ENCODE results near the gene CD207.
"Not testable (repeated sequence)": the region's sequence is repeated elsewhere in the genome, so short reads cannot be mapped to it uniquely, and the experiment has no call there.

Gene CD207

DNA sequence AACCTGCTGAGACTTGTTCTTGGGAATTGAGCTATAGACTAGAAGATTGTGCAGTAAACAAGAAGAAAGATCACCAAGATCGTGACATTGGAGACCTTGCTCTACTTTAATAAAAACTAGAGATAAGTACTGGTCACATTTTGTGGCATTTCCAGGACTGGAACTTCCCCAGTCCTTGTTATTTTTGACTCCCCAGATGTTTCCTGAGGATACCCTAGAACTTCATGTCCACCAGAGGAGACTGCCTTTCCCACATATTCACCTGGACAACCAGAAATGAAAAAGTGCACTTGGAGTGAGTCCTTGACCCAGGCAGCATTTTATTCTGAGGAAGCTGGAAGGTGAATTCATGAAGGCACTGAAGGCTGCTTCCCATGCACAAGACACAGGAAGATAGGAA lies 5.7 kb downstream of the CD207 start:
- DNase-seq (ENCODE audit: low read depth in 2 of 2, low spot score in 1 of 2) = no peak

DNA sequence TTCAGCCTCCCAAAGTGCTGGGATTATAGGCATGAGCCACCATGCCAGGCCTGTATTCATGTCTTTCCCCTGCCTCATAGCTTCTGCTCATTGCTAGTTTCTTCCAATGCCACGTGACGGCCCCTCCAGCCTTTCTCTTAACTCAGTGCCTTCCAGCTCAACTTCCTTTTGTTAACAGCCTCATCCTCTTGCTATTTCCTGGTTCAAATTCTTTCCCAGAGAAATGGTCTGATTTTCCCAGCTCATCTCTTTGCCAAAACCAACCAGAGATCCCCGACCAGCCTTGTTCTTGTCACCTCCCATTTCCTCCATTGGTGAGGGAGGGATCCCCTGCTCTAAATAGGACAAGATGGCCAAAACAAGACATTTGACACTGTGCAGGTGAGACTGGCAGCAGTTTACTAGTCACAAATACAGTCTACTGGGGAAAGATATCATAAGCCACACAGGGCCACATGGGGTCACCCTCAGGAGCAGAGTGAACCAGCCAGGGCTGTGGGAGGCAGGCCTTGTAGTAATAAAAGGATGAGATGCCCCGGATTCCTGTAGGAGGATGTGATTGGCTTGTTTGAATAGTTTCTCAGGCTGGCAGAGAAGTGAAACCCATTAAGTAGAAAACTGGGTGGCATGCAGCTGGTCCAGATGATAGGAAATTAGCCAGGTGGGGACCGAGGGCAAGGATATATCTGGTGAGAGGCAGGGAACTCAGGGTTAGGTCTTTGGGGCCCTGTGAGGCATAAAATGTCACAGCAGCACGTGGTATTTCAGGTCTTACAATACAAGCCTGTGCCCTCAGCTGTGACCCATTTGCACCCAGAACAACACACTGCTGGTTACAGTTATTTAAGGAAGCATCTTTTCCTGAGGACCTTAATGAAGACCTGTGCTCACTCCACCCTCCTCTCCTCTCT lies 6.4 kb downstream of the CD207 start:
- DNase-seq (ENCODE audit: low read depth in 2 of 2, low spot score in 1 of 2) = no peak

DNA sequence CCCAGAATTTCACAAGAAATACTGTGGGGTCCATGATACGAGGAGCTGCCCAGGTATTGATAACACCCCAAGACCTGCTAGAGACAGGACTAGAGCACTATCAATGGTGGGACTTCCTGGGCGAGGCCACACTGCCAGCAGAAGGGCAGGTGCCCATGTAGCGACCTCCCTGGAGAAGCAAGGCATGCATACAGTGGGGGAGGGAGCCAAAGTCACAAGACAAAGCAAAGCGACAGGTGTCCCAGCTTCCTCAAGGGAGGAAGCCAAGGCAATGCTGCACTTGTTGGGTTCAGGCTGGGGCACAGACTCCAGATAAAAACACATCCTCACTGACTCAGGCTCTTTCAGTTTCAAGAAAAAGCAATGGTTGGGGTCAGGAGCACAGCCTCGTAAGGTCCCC lies 7.5 kb downstream of the CD207 start:
- no peak for DNase-seq (ENCODE audit: low read depth in 2 of 2, low spot score in 1 of 2)

DNA sequence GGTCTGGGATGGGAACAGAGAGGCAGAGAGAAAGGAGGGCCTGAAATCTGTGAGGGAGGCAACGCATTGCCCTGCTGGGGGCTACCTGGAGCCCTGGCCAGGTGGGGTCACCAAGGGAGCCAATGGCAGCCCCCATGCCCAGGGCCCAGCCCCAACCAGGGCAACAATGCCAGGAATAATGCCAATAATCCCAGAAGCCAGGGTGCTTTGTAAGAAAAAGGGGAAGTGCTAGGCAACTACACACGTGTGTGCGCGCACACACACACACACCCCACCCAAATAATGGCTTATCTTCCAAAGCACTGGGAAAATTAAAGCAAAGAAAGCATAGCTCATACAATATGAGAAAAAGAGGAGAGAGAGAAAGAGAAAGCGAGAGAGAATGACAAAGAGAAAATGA lies 8.2 kb downstream of the CD207 start:
- DNase-seq (ENCODE audit: low read depth in 2 of 2, low spot score in 1 of 2) = no peak

DNA sequence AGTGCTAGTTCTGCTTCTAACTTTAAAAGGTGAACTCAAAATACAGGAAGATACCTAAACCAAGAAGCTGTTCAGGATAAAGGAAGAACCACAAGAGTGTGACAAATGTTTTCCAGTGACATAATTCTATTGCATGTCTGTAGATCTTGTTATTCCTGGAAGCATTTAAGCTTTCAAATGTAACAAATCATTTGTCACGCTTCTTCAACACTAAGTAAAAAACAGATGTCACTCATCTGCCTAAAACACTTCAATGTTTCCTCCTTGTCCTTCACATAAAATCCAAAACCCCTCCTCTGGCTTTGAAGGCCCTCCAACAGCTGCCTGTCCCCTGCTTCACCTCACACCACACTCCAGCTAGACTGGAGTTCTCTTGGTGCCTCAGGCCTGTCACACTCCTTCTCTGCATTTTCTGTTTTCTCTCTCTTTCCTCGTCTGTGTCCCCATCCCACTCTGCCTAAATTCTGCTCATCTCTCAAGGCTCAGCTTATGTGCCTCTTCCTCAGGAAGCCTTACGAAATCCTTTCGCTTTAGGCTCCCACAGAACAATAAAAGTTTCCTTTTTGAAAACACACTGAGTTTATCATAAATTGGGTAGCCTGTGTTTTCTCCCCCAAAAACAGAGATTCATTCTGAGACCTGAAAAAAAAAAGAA lies 8.8 kb downstream of the CD207 start:
- DNase-seq (ENCODE audit: low read depth in 2 of 2, low spot score in 1 of 2) = no peak

DNA sequence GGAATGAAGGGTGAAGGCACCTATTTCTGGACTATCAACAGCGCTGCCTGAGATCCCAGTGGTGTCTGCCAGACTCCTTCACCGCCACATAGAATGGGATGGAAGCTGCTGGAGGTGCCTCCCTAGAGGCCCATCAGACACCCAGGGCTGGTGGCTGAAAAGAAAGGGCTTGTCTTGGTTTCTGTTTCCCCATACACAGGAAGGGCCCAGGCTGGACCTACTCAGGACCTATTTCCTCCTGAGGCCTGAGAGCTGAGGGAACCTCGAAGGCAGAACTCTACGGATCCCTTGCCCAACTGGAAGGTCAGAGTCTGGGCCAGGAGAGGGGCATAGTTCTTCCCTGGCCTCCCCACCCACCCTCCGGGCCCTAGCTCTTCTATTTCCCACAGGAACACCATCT lies 12.4 kb downstream of the CD207 start:
- DNase-seq (ENCODE audit: low read depth in 2 of 2, low spot score in 1 of 2) = no peak

DNA sequence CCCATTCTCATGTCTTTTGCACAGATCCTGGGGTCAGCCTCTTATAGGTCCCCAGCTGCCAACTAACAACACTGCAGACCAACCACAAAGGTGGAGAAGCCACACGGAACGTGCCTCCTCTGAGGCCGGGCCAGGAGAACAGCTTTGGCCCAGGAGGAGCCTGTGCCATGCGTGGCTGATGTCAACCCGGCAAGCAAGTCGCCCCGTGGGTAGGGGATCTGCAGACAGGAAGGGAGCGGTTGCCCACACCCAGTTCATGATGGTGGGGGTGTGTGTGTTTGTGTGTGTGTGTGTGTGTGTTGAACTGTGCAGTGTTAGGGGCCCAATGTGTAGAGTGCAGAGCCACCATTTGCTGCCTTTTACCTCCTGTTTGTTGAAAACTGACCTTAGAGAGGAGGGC lies 12.8 kb downstream of the CD207 start:
- DNase-seq (ENCODE audit: low read depth in 2 of 2, low spot score in 1 of 2) = no peak

DNA sequence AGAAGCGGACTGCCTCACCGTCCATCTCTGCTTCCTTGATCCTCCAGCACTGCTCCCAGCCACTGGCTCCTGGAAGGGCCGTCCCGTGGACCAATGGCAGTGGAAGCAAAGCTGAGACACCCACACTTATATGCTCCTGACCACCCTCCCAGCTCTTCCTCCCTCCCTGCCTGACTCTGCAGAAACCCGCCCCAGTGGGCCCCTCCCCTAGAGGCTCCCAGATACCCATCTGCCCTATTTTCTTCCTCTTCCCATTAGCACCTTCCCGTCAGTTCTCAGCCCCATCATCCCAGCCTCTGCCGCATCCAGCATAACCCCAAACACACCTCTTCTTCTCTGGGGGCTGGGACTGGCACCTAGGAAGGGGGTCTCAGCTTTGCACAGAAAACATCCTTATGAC lies 15.1 kb downstream of the CD207 start, which contains the start of gene CLEC4F:
Gene CLEC4F, minus strand, starts transcription at position 101 of the 400 bp plus-strand sequence. Its CDS starts 76 bp downstream, at position 25.
- no peak for DNase-seq (ENCODE audit: low read depth in 2 of 2, low spot score in 1 of 2)

DNA sequence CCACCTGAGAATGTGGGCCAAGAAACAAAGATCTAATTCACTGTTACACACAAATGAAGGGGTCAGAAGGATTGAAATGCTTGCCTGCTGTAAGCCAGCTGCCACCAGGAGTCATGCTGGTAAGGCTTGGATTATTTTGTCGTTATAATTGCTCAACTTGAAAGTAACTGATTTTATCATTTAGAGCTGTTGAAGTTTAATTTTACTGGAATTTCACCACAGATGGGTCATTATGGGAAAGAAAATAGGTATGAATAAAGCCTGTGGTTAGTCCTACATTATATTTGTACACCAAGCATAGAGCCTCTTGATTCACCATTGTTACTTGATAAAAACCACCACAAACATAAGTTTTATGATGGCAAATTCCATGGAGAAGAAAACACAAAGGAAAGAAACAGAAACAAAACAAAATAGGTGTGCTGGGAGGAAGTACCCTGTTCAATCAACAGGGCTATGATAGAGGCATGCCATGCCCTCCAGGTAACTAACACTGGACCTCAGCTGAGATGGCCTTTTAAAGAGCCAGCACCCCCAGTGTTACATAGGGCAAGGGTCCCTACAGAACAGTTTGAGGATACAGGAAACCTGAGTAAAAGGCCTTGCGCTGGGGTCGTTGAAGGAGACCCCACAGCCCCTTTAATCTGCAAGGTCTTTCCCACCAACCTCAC lies 18.2 kb downstream of the CD207 start:
- DNase-seq (ENCODE audit: low read depth in 2 of 2, low spot score in 1 of 2) = no peak

DNA sequence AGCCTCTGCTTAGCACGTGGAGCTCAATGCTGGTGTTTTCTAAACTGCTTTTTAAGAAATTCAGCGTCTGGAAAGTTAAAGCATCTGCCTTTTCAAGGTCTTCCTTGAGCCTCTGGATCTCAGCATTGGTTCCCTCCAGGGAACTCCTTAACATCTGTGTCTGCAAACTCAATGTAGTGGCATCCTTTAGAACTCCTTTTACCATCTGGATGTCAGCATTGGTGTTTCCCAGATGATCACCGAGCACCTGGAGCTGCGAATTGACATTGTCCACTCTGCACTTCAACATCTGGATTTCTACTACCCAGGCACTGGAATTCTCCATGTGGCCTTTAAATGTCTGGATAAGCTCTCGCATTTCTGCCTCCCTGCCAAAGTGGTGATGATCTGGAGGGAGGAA lies 18.9 kb downstream of the CD207 start:
- no peak for DNase-seq (ENCODE audit: low read depth in 2 of 2, low spot score in 1 of 2)

DNA sequence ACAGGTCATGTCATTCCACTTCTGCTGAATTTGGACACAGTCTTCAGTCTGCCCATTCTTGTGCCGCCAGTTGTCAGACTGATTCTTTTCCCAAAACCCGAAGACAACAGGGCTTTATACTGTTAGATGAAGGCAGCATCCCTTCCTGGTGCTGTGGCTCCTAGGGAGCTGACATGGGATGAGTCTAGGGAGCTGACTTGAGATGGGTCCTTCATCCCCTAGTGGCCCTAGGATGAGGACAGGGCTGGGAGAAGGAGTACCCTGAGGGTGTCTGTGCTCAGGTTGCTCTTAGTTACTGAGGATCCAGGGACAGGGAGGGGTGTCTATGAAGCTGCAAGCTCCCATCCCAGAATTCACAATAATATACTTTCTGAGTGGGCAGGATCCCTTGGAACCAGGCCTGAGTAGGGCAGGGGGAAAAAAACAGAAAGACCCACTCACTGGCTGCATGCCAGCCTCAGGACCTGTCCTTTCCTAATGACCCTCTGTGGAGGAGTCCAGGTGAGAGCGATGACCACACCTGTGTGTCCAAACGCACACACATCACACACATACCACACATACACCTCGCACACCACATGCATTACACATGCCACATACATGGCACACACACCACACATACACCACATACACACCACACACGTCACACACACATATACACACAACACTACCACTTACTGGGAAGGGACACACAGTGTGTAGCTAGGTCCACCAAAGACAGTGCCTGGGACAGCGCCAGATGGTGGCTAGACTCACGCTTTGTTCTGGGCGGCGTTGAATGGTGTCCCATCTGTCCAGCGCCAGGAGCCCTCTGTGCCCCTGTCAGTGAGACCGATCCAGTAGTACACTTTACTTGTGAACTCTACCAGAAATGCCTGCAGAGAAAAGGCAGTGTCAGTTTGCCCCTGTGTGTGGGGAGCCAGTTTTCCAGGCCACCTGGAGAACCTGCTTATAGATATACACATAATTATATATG lies 26.3 kb downstream of the CD207 start:
- DNase-seq (ENCODE audit: low read depth in 2 of 2, low spot score in 1 of 2) = no peak

DNA sequence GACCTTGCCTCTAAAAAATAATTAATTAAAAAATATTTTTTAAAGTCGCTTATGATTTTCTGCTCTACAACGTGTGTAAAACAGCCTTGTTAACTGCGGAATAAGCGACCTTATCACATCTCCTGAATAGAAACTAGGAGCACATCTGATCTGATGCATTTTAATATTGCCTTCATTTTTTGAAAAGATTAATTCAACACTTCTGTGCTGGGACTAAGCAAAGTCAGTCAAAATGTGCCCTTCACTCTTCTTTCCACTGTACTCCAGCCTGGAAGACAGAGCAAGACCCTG lies 27.8 kb downstream of the CD207 start:
- DNase-seq (ENCODE audit: low read depth in 2 of 2, low spot score in 1 of 2) = no peak

DNA sequence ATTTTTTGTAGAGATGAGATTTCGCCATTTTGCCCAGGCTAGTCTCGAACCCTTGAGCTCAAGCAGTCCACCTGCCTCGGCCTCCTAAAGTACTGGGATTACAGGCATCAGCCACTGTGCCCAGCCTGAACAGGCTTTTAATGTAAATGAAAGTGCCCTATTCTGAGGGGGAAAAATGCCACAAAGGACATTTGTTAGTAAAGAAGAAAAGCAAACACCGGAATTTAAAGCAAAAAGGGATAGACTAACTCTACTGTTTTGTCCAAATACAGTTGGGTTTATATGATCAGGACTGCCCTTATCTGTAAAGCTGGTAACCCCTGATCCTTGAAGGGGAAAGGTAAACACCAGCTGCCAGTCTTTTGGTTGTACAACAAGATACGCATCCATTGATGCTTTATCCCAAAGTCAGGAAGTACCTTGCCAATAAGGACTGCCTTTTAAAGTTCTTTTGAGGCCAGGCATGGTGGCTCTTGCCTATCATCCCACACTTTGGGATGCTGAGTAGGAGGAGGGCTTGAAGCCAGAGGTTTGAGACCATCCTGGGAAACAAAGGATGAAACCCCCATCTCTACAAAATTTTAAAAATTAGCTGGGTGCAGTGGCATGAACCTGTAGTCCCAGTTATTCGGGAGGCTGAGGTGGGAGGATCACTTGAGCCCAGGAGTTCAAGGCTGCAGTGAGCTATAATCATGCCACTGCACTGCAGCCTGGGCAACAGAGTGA lies 28.4 kb downstream of the CD207 start:
- DNase-seq (ENCODE audit: low read depth in 2 of 2, low spot score in 1 of 2) = no peak

DNA sequence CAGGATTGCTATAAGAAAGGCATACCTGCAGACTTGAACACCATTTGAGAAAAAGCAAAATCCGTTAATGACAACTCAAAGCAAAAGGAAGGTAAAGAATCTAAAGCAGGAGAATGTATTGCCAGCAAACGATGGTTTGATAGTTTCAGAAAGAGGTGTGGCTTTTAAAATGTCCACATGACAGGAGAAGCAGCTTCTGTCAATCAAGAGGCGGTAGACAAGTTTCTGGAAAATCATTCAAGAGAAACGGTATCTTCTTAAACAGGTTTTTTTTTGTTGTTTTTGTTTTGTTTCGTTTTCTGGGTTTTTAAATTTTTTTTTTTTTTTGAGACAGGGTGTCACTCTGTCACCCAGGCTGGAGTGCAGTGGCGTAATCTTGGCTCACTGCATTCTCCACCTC lies 29.0 kb downstream of the CD207 start:
- DNase-seq (ENCODE audit: low read depth in 2 of 2, low spot score in 1 of 2) = no peak

DNA sequence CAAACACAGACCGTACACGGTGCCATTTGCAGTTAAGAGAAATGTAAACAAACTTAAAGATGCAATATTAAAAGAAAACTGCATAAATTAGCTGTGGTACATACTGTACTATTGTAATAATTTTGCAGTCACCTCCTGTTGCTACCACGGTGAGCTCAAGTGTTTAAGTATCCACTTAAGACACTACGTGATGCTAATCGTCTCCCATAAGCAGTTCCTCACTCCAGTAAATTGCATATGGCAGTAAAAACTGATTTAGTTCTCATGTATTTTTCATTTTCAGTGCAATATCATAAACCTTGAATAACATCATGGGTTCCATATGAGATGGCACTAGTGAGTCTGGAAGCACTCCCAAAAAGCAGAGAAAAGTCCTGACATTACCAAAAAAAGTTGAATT lies 29.6 kb downstream of the CD207 start:
- DNase-seq (ENCODE audit: low read depth in 2 of 2, low spot score in 1 of 2) = no peak

DNA sequence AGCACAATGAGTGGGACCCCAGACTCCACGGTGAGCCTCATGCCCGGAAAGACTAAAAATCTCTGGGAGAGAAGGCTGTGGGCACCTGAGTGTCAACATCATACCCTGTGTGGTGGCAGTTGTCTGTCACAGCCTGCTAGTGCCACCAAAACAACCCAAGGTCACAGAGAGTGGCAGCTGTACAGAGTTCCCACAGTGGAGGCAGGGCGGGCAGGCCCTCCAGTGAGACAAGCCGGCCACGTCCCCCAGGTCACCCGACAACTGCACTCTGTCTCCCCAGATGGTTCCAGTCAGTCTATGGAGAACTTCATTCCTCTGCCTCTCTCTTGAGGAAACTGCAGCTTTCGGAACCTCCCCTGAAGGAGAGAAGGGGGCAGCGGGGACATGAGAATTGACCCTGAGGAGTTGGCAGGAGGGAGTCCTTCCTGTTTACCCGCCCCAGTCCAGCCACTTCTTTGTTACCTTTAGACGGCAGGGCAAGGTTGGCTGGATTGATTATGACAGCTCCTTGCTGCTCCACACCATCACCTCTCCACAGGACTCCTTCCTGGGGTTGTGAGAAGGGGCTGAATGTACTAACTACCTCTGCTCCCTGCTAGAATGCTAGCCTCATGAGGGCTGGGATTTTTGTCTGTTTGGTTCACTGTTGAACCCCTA lies 33.9 kb downstream of the CD207 start:
- DNase-seq (ENCODE audit: low read depth in 2 of 2, low spot score in 1 of 2) = no peak

DNA sequence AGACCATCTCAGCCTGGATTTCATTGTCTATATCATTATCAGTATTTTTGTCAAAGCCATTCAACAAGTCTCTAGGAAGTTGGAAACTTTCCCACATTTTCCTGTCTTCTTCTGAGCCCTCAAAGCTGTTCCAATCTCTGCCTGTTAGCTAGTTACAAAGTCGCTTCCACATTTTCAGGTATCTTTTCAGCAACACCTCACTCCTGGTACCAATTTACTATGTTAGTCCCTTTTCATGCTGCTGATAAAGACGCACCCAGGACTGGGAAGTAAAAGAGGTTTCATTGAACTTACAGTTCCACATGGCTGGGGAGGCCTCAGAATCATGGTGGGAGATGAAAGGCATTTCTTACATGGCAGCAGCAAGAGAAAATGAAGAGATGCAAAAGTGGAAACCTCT lies 35.9 kb downstream of the CD207 start:
- no peak for DNase-seq (ENCODE audit: low read depth in 2 of 2, low spot score in 1 of 2)

DNA sequence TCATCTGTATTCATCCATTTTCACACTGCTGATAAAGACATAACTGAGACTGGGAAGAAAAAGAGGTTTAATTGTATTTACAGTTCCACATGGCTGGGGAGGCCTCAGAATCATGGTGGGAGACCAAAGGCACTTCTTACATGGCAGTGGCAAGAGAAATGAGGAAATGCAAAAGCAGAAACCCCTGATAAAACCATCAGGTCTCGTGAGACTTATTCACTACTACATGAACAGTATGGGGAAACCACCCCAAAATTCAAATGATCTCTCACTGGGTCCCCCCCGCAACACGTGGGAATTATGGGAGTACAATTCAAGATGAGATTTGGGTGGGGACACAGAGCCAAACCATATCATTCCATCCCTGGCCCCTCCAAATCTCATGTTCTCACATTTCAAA lies 37.6 kb downstream of the CD207 start:
- DNase-seq (ENCODE audit: low read depth in 2 of 2, low spot score in 1 of 2) = not testable (repeated sequence)

DNA sequence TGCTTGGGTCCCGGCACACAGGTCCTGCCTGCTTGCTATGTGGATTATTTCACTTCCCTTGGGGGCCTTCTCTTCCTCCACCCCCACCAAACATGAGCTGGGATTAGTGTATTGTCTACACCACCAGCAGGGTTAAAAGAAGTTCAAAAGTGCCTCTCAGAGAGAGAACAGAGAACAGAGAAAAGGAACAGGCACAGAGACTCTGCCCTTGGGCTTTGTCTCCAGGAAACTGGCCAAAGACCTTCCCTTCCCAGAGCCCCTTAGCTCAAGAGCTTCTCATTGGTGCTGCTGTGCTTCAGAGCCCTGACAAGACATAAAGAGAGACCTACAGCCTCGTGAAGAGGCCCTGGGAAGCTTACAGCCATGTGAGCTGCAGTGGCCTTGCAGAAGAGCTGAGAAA lies 38.1 kb downstream of the CD207 start:
- no peak for DNase-seq (ENCODE audit: low read depth in 2 of 2, low spot score in 1 of 2)

DNA sequence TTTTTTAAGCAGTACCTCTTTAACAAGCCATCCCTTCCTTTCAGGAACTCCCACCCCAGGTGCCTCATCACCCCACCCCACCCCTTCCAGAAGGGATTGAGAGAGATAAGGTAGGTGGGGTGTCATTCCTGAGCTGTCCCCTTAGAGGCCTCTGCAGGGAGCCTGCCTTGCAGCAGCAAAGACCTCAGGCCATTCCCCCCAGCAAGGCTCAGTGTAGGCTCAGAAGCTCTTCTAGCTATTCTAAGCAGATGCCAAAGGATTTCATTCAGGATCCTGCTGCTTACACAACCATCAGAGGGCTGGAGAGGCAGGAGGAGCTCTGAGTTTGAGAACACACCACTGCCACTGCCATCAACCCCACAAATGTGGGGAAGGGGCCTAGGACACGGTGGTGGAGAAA lies 39.4 kb downstream of the CD207 start:
- DNase-seq (ENCODE audit: low read depth in 2 of 2, low spot score in 1 of 2) = no peak
